ENCODE data around the gene HIF3A.
A peak's percentile ranks its signal among the peaks of the same experiment; 100 is the strongest.

The HIF3A gene

GRCh38 chr19:46340051-46340659 is 43.3 kb downstream of the HIF3A start:
- Mint-ChIP-seq H3K36me3 (no peaks in the 10 kb centered on the region), H3K4me1 (no peaks in the 10 kb centered on the region), H3K27ac (no peak overlapping the region), H3K9me3 (no peaks in the 10 kb centered on the region), H3K27me3 (no peaks in the 10 kb centered on the region), H3K4me3 (no peak overlapping the region)

GRCh38 chr19:46341937-46342336 is 45.1 kb downstream of the HIF3A start:
- no peaks in the 10 kb centered on the region for H3K36me3 Mint-ChIP-seq
- H3K27ac Mint-ChIP-seq, result no peak overlapping the region
- H3K27me3 Mint-ChIP-seq, result no peaks in the 10 kb centered on the region
- H3K4me3 Mint-ChIP-seq, result no peak overlapping the region
- peaks cover 3% of the 10 kb centered on the region for H3K4me1 Mint-ChIP-seq
- no peaks in the 10 kb centered on the region for H3K9me3 Mint-ChIP-seq

- peaks cover 27% of the 10 kb centered on the region for H3K4me1 Mint-ChIP-seq
- no peaks in the 10 kb centered on the region for H3K27me3 Mint-ChIP-seq
- H3K36me3 Mint-ChIP-seq, result no peaks in the 10 kb centered on the region
- H3K9me3 Mint-ChIP-seq, result no peaks in the 10 kb centered on the region
- no peak overlapping the region for H3K27ac Mint-ChIP-seq
- H3K4me3 Mint-ChIP-seq, result no peak overlapping the region
Observed at GRCh38 chr19:46344363-46344762, 47.5 kb downstream of the HIF3A start.

- Mint-ChIP-seq H3K27ac (peak overlapping the region; percentile 41), H3K4me3 (peak overlapping the region; percentile 96), H3K27me3 (no peaks in the 10 kb centered on the region), H3K4me1 (peaks cover 35% of the 10 kb centered on the region), H3K36me3 (peaks cover 2% of the 10 kb centered on the region), H3K9me3 (no peaks in the 10 kb centered on the region)
Observed at GRCh38 chr19:46345157-46345556, 48.3 kb downstream of the HIF3A start.

- peak within 1 kb of the TSS; percentile 96 for H3K4me3 Mint-ChIP-seq
- H3K27ac Mint-ChIP-seq, result peak within 1 kb of the TSS; percentile 91
- no peaks in the 10 kb centered on the region for H3K27me3 Mint-ChIP-seq
- no peaks in the 10 kb centered on the region for H3K9me3 Mint-ChIP-seq
- peaks cover 4% of the 10 kb centered on the region for H3K36me3 Mint-ChIP-seq
- H3K4me1 Mint-ChIP-seq, result peaks cover 53% of the 10 kb centered on the region
Observed at GRCh38 chr19:46346821-46347571, 50.2 kb downstream of the HIF3A start, which contains the start of gene PPP5C. Gene PPP5C (plus strand): TSS chr19:46347087. CDS start chr19:46347097, 10 bp downstream.

GRCh38 chr19:46347572-46347883 is 50.7 kb downstream of the HIF3A start:
- H3K27ac Mint-ChIP-seq, result peak overlapping the region; percentile 91
- peak overlapping the region; percentile 96 for H3K4me3 Mint-ChIP-seq
- H3K27me3 Mint-ChIP-seq, result no peaks in the 10 kb centered on the region
- H3K36me3 Mint-ChIP-seq, result peaks cover 4% of the 10 kb centered on the region
- peaks cover 56% of the 10 kb centered on the region for H3K4me1 Mint-ChIP-seq
- H3K9me3 Mint-ChIP-seq, result no peaks in the 10 kb centered on the region

GRCh38 chr19:46347985-46348384 is 51.1 kb downstream of the HIF3A start:
- H3K9me3 Mint-ChIP-seq, result no peaks in the 10 kb centered on the region
- H3K27me3 Mint-ChIP-seq, result no peaks in the 10 kb centered on the region
- H3K4me1 Mint-ChIP-seq, result peaks cover 56% of the 10 kb centered on the region
- peak overlapping the region; percentile 91 for H3K27ac Mint-ChIP-seq
- H3K36me3 Mint-ChIP-seq, result peaks cover 4% of the 10 kb centered on the region
- peak overlapping the region; percentile 96 for H3K4me3 Mint-ChIP-seq

GRCh38 chr19:46349311-46349993 is 52.6 kb downstream of the HIF3A start:
- Mint-ChIP-seq H3K4me3 (peak overlapping the region; percentile 96), H3K36me3 (peaks cover 4% of the 10 kb centered on the region), H3K27me3 (no peaks in the 10 kb centered on the region), H3K4me1 (peaks cover 60% of the 10 kb centered on the region), H3K9me3 (no peaks in the 10 kb centered on the region), H3K27ac (peak overlapping the region; percentile 98)

GRCh38 chr19:46350029-46350757 is 53.4 kb downstream of the HIF3A start:
- Mint-ChIP-seq H3K27me3 (no peaks in the 10 kb centered on the region), H3K4me1 (peaks cover 64% of the 10 kb centered on the region), H3K4me3 (peak overlapping the region; percentile 96), H3K36me3 (peaks cover 4% of the 10 kb centered on the region), H3K9me3 (no peaks in the 10 kb centered on the region), H3K27ac (peak overlapping the region; percentile 98)

- Mint-ChIP-seq H3K4me1 (peaks cover 70% of the 10 kb centered on the region), H3K4me3 (peak overlapping the region; percentile 96), H3K36me3 (peaks cover 6% of the 10 kb centered on the region), H3K27me3 (no peaks in the 10 kb centered on the region), H3K9me3 (no peaks in the 10 kb centered on the region), H3K27ac (peak overlapping the region; percentile 98)
Observed at GRCh38 chr19:46350758-46351159, 53.9 kb downstream of the HIF3A start.

- Mint-ChIP-seq H3K4me1 (peaks cover 70% of the 10 kb centered on the region), H3K9me3 (no peaks in the 10 kb centered on the region), H3K27ac (peak overlapping the region; percentile 98), H3K36me3 (peaks cover 6% of the 10 kb centered on the region), H3K27me3 (no peaks in the 10 kb centered on the region), H3K4me3 (peak overlapping the region; percentile 96)
Observed at GRCh38 chr19:46351241-46352041, 54.6 kb downstream of the HIF3A start.

GRCh38 chr19:46353730-46354528 is 57.1 kb downstream of the HIF3A start:
- Mint-ChIP-seq H3K4me1 (peaks cover 74% of the 10 kb centered on the region), H3K36me3 (peaks cover 6% of the 10 kb centered on the region)

GRCh38 chr19:46355234-46356148 is 58.6 kb downstream of the HIF3A start:
- peaks cover 3% of the 10 kb centered on the region for H3K36me3 Mint-ChIP-seq
- no peaks in the 10 kb centered on the region for H3K9me3 Mint-ChIP-seq
- no peak overlapping the region for H3K27ac Mint-ChIP-seq
- H3K4me3 Mint-ChIP-seq, result no peak overlapping the region
- H3K27me3 Mint-ChIP-seq, result no peaks in the 10 kb centered on the region
- peaks cover 60% of the 10 kb centered on the region for H3K4me1 Mint-ChIP-seq

More at GRCh38 chr19:46353730-46354528, 57.1 kb downstream of the HIF3A start:
- no peak overlapping the region for H3K27ac Mint-ChIP-seq
- H3K27me3 Mint-ChIP-seq, result no peaks in the 10 kb centered on the region
- no peaks in the 10 kb centered on the region for H3K9me3 Mint-ChIP-seq
- H3K4me3 Mint-ChIP-seq, result no peak overlapping the region

Measured in activated naive CD4-positive, alpha-beta T cell treated with anti-CD3 and anti-CD28 coated beads, Interleukin-2, amount 50 U/mL, for 24 hours (primary cell).